Measurements from ENCODE around the gene GPA33.

The GPA33 gene

GRCh38 chr1:167089939-167090313 is 251 bp downstream of the GPA33 start:
- no peak for FAIRE-seq
- TF ChIP-seq CTCF (IDR thresholded peaks at IDR 0.05; ENCODE audit: insufficient read depth, missing control alignments) = no peak
- DNase-seq (ENCODE audit: insufficient read length, low spot score) = no peak

- FAIRE-seq (no peak), DNase-seq (ENCODE audit: insufficient read length, low spot score) (no peak)
- no peak for TF ChIP-seq CTCF (IDR thresholded peaks at IDR 0.05; ENCODE audit: insufficient read depth, missing control alignments)
Measured at GRCh38 chr1:167088746-167089417, 1.3 kb downstream of the GPA33 start.

- DNase-seq (ENCODE audit: insufficient read length, low spot score) = no peak
- FAIRE-seq = no peak
- TF ChIP-seq CTCF (IDR thresholded peaks at IDR 0.05; ENCODE audit: insufficient read depth, missing control alignments) = no peak
Measured at GRCh38 chr1:167086768-167087167, 3.4 kb downstream of the GPA33 start.

GRCh38 chr1:167086033-167086432 is 4.1 kb downstream of the GPA33 start:
- TF ChIP-seq CTCF (IDR thresholded peaks at IDR 0.05; ENCODE audit: insufficient read depth, missing control alignments) = no peak
- FAIRE-seq = no peak
- no peak for DNase-seq (ENCODE audit: insufficient read length, low spot score)

- DNase-seq (ENCODE audit: insufficient read length, low spot score) = no peak
- FAIRE-seq = no peak
- no peak for TF ChIP-seq CTCF (IDR thresholded peaks at IDR 0.05; ENCODE audit: insufficient read depth, missing control alignments)
Measured at GRCh38 chr1:167084757-167085156, 5.4 kb downstream of the GPA33 start.

- FAIRE-seq = no peak
- DNase-seq (ENCODE audit: insufficient read length, low spot score) = no peak
- TF ChIP-seq CTCF (IDR thresholded peaks at IDR 0.05; ENCODE audit: insufficient read depth, missing control alignments) = no peak
Measured at GRCh38 chr1:167083871-167084270, 6.3 kb downstream of the GPA33 start.

- FAIRE-seq = no peak
- no peak for DNase-seq (ENCODE audit: insufficient read length, low spot score)
- no peak for TF ChIP-seq CTCF (IDR thresholded peaks at IDR 0.05; ENCODE audit: insufficient read depth, missing control alignments)
Measured at GRCh38 chr1:167083066-167083665, 7.0 kb downstream of the GPA33 start.
